Type B pancreatic cell (in vitro differentiated cells): ENCODE measurements around the gene DOCK2. TPM values are rescaled to one million over a fixed set of nuclear protein-coding genes. Genes with fewer than 3 reads are reported as not detected.

Source experiments
- DNase-seq: peaks from one replicate; pipeline ENCODE4 v3.0.0; 2021; ENCODE audit warnings: mixed read lengths; ENCODE audit not compliant: unreplicated experiment; ENCODE audit errors: extremely low spot score
- H3K27ac Mint-ChIP-seq: 2 replicates; pipeline ENCODE4 v1.8.0; 2021; ENCODE audit warnings: mild to moderate bottlenecking, mixed read lengths
- H3K27me3 Mint-ChIP-seq: 2 replicates; pipeline ENCODE4 v1.8.0; 2021; ENCODE audit warnings: mixed read lengths
- H3K36me3 Mint-ChIP-seq: 2 replicates; pipeline ENCODE4 v1.8.0; 2021; ENCODE audit warnings: mixed read lengths
- H3K4me1 Mint-ChIP-seq: one replicate; pipeline ENCODE4 v1.8.0; 2021; ENCODE audit warnings: mixed read lengths; ENCODE audit not compliant: unreplicated experiment
- H3K4me3 Mint-ChIP-seq: 2 replicates; pipeline ENCODE4 v1.8.0; 2021; ENCODE audit warnings: mild to moderate bottlenecking, mixed read lengths
- H3K9me3 Mint-ChIP-seq: 2 replicates; pipeline ENCODE4 v1.8.0; 2021; ENCODE audit warnings: mixed read lengths
- CTCF ChIP-seq: fragments of 200-600 bp; sonication (generic); conservative IDR thresholded peaks from 2 replicates; pipeline ENCODE4 v1.5.0; 2021; ENCODE audit warnings: antibody characterized with exemption, mild to moderate bottlenecking
- total RNA-seq: library from RNA; stranded (reverse); gene quantifications from 2 replicates; pipeline ENCODE4 v1.2.1, GENCODE V29; 2021; ENCODE audit warnings: low replicate concordance

The DOCK2 gene
- total RNA-seq, 1 donor from 2014 or later = 0.82 TPM

- Mint-ChIP-seq H3K27me3 (peaks cover 55% of the 10 kb centered on the region), H3K36me3 (no peaks in the 10 kb centered on the region), H3K4me1 (peaks cover 5% of the 10 kb centered on the region), H3K9me3 (no peaks in the 10 kb centered on the region), H3K4me3 (no peak overlapping the region), H3K27ac (no peak overlapping the region)
- no peak for TF ChIP-seq CTCF
- no peak for DNase-seq
Measured at GRCh38 chr5:170012622-170013021, 375.5 kb downstream of the DOCK2 start.

GRCh38 chr5:170020423-170020822, 383.3 kb downstream of the DOCK2 start:
- Mint-ChIP-seq H3K4me1 (no peaks in the 10 kb centered on the region), H3K27me3 (peaks cover 62% of the 10 kb centered on the region), H3K9me3 (no peaks in the 10 kb centered on the region), H3K4me3 (no peak overlapping the region), H3K36me3 (no peaks in the 10 kb centered on the region), H3K27ac (no peak overlapping the region)
- TF ChIP-seq CTCF = no peak
- no peak for DNase-seq

GRCh38 chr5:170021506-170021905, 384.4 kb downstream of the DOCK2 start:
- Mint-ChIP-seq H3K9me3 (no peaks in the 10 kb centered on the region), H3K4me1 (no peaks in the 10 kb centered on the region), H3K27ac (no peak overlapping the region), H3K4me3 (no peak overlapping the region), H3K27me3 (peaks cover 60% of the 10 kb centered on the region), H3K36me3 (no peaks in the 10 kb centered on the region)
- no peak for TF ChIP-seq CTCF
- DNase-seq = no peak

GRCh38 chr5:170025853-170026252, 388.8 kb downstream of the DOCK2 start:
- TF ChIP-seq CTCF = no peak
- Mint-ChIP-seq H3K27ac (no peak overlapping the region), H3K4me1 (no peaks in the 10 kb centered on the region), H3K27me3 (peaks cover 46% of the 10 kb centered on the region), H3K4me3 (no peak overlapping the region), H3K9me3 (no peaks in the 10 kb centered on the region), H3K36me3 (no peaks in the 10 kb centered on the region)
- no peak for DNase-seq

- no peak for DNase-seq
- Mint-ChIP-seq H3K4me1 (no peaks in the 10 kb centered on the region), H3K4me3 (no peak overlapping the region), H3K36me3 (no peaks in the 10 kb centered on the region), H3K27ac (no peak overlapping the region), H3K27me3 (peaks cover 31% of the 10 kb centered on the region), H3K9me3 (no peaks in the 10 kb centered on the region)
- no peak for TF ChIP-seq CTCF
Measured at GRCh38 chr5:170028124-170028523, 391.0 kb downstream of the DOCK2 start.

GRCh38 chr5:170034231-170034630, 397.2 kb downstream of the DOCK2 start:
- Mint-ChIP-seq H3K27ac (no peak overlapping the region), H3K9me3 (no peaks in the 10 kb centered on the region)

More at GRCh38 chr5:170034231-170034630, 397.2 kb downstream of the DOCK2 start:
- DNase-seq = no peak
- H3K4me1 Mint-ChIP-seq = no peaks in the 10 kb centered on the region
- no peak overlapping the region for H3K4me3 Mint-ChIP-seq
- no peaks in the 10 kb centered on the region for H3K36me3 Mint-ChIP-seq
- no peak for TF ChIP-seq CTCF
- H3K27me3 Mint-ChIP-seq = peaks cover 4% of the 10 kb centered on the region
